GM12874 (cell line): Measurements from ENCODE around the gene CD151.

Experiments
- CTCF ChIP-seq: IDR thresholded peaks from 2 replicates; pipeline ENCODE4 v1.5.1; 2011; ENCODE audit warnings: low read depth, mild to moderate bottlenecking, control low read depth, low read length, moderate library complexity; ENCODE audit not compliant: insufficient read depth

The CD151 gene

GRCh38 chr11:836700-837099 lies 3.9 kb downstream of the CD151 start:
- TF ChIP-seq CTCF, result no peak

GRCh38 chr11:837189-837989 lies 4.6 kb downstream of the CD151 start:
- no peak for TF ChIP-seq CTCF

GRCh38 chr11:837990-838307 lies 5.2 kb downstream of the CD151 start:
- TF ChIP-seq CTCF, result no peak

GRCh38 chr11:838441-839279 lies 5.9 kb downstream of the CD151 start:
- no peak for TF ChIP-seq CTCF

- TF ChIP-seq CTCF, result no peak
Observed at GRCh38 chr11:839280-839623, 6.5 kb downstream of the CD151 start.

GRCh38 chr11:839875-840617 lies 7.3 kb downstream of the CD151 start:
- peak; percentile 35; the same call in 1 of the 2 replicates for TF ChIP-seq CTCF

- TF ChIP-seq CTCF, result no peak
Observed at GRCh38 chr11:841981-842369, 9.2 kb downstream of the CD151 start.
